NCI-H748 treated with DMSO at 0.1 percent for 48 hours (cell line): ENCODE measurements around the gene KRT20.

Experiments used
- DNase-seq: peaks from one replicate; lab custom pipeline; 2025; lab: John Stamatoyannopoulos, UW

Gene KRT20

GRCh38 chr17:40850293-40850972 is 34.6 kb downstream of the KRT20 start:
- DNase-seq = no peak

GRCh38 chr17:40849723-40850122 is 35.3 kb downstream of the KRT20 start:
- no peak for DNase-seq

- DNase-seq = no peak
Observed at GRCh38 chr17:40848583-40849235, 36.3 kb downstream of the KRT20 start.

GRCh38 chr17:40846515-40847144 is 38.4 kb downstream of the KRT20 start:
- no peak for DNase-seq

GRCh38 chr17:40844671-40845107 is 40.4 kb downstream of the KRT20 start:
- no peak for DNase-seq

GRCh38 chr17:40843242-40843641 is 41.8 kb downstream of the KRT20 start:
- DNase-seq = no peak

- DNase-seq = no peak
Observed at GRCh38 chr17:40841246-40841645, 43.8 kb downstream of the KRT20 start.

- DNase-seq = no peak
Observed at GRCh38 chr17:40839194-40839593, 45.8 kb downstream of the KRT20 start.

GRCh38 chr17:40836020-40836419 is 49.0 kb downstream of the KRT20 start:
- no peak for DNase-seq

GRCh38 chr17:40833882-40834281 is 51.2 kb downstream of the KRT20 start:
- DNase-seq = no peak

GRCh38 chr17:40832840-40833239 is 52.2 kb downstream of the KRT20 start:
- DNase-seq = no peak

GRCh38 chr17:40830085-40830776 is 54.8 kb downstream of the KRT20 start:
- DNase-seq = no peak

- DNase-seq = no peak
Observed at GRCh38 chr17:40828454-40829044, 56.5 kb downstream of the KRT20 start.

GRCh38 chr17:40827746-40828453 is 57.1 kb downstream of the KRT20 start:
- DNase-seq = no peak
